GM19328 (cell line): Measurements from ENCODE around the gene ZNF83.
"Not testable (repeated sequence)": the region's sequence is repeated elsewhere in the genome, so short reads cannot be mapped to it uniquely, and the experiment has no call there.

ENCODE experiments used
- ATAC-seq: cut with Tn5 transposase; IDR thresholded peaks from one replicate; pipeline ENCODE4 v1.9.1; 2021; ENCODE audit warnings: mild to moderate bottlenecking, moderate library complexity; ENCODE audit not compliant: unreplicated experiment

The ZNF83 gene

GRCh38 chr19:52637718-52638585 lies at the start of gene ZNF83:
ZNF83 (minus strand) TSS chr19:52638355.
- ATAC-seq = peak; percentile 88

- no peak for ATAC-seq
Measured at GRCh38 chr19:52687684-52688083, 49.5 kb upstream of the ZNF83 start.

GRCh38 chr19:52685811-52686210 lies 47.7 kb upstream of the ZNF83 start:
- no peak for ATAC-seq

- not testable (repeated sequence) for ATAC-seq
Measured at GRCh38 chr19:52681216-52681615, 43.1 kb upstream of the ZNF83 start.

GRCh38 chr19:52679598-52679997 lies 41.4 kb upstream of the ZNF83 start:
- no peak for ATAC-seq

- ATAC-seq = not testable (repeated sequence)
Measured at GRCh38 chr19:52675239-52675638, 37.1 kb upstream of the ZNF83 start.

- ATAC-seq = no peak
Measured at GRCh38 chr19:52673014-52673413, 34.9 kb upstream of the ZNF83 start.

- no peak for ATAC-seq
Measured at GRCh38 chr19:52670046-52670445, 31.9 kb upstream of the ZNF83 start.

GRCh38 chr19:52669586-52669985 lies 31.4 kb upstream of the ZNF83 start:
- ATAC-seq = no peak

GRCh38 chr19:52667972-52668371 lies 29.8 kb upstream of the ZNF83 start:
- no peak for ATAC-seq

- ATAC-seq = no peak
Measured at GRCh38 chr19:52666506-52666905, 28.4 kb upstream of the ZNF83 start.

GRCh38 chr19:52665529-52665928 lies 27.4 kb upstream of the ZNF83 start:
- ATAC-seq = no peak

GRCh38 chr19:52665027-52665426 lies 26.9 kb upstream of the ZNF83 start:
- no peak for ATAC-seq

GRCh38 chr19:52664461-52664860 lies 26.3 kb upstream of the ZNF83 start:
- no peak for ATAC-seq

GRCh38 chr19:52662631-52663030 lies 24.5 kb upstream of the ZNF83 start:
- ATAC-seq = no peak

- no peak for ATAC-seq
Measured at GRCh38 chr19:52660981-52661380, 22.8 kb upstream of the ZNF83 start.

GRCh38 chr19:52659013-52659412 lies 20.9 kb upstream of the ZNF83 start:
- no peak for ATAC-seq

GRCh38 chr19:52658595-52658994 lies 20.4 kb upstream of the ZNF83 start:
- ATAC-seq = no peak

GRCh38 chr19:52653161-52653560 lies 15.0 kb upstream of the ZNF83 start:
- no peak for ATAC-seq

GRCh38 chr19:52651956-52652355 lies 13.8 kb upstream of the ZNF83 start:
- ATAC-seq = no peak

- ATAC-seq = no peak
Measured at GRCh38 chr19:52648336-52649016, 10.3 kb upstream of the ZNF83 start.

- ATAC-seq = no peak
Measured at GRCh38 chr19:52646571-52647217, 8.5 kb upstream of the ZNF83 start.
